GM21529 (cell line): ENCODE results near the gene CELF4.

Experiments used
- ATAC-seq: cut with Tn5 transposase; IDR thresholded peaks from one replicate; pipeline ENCODE4 v1.9.1; 2021; ENCODE audit not compliant: unreplicated experiment

The CELF4 gene

DNA sequence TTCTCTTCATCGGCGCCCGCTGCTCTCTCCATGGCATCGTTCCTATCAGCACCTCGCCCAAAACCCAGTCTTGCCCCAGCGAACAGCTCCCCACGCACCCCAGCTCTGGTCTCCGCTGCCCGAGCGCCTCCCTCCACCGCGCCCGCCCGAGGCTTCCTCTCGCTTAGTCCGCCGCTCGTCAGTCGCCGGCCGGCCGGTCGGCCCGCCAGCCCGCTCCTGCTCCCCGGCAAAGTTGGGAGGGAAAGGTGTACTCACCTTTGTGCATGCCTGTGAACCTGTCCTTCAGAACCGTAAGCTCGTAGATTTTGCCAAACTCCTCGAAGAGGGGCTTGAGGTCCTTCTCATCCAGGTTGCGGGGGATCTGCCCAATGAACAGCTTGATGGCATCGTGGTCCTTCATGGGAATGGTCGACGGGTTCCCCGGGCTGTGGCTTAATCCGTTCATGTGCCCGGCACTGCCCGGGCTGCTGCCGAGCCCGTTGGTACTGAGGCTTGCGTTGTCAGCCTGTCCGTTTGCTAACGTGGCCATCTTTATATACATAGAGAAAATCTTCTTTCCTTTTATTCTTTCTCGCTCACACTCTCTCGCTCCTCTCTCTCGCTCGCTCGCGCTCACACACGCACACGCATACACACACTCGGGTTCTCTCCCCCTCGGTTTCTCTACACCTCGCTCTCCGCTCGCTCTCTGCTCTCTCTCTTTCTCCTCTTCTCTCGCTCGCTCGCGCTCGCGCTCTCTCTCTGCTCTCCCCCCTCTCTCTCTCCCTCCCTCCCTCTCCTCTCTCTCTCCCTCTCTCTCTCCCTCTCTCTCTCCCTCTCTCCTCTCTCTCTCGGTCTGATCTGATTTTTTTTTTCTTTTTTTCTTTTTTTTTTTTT lies at the start of gene CELF4:
Gene CELF4, minus strand, starts transcription at position 698 of the 876 bp plus-strand sequence.
- no peak for ATAC-seq

DNA sequence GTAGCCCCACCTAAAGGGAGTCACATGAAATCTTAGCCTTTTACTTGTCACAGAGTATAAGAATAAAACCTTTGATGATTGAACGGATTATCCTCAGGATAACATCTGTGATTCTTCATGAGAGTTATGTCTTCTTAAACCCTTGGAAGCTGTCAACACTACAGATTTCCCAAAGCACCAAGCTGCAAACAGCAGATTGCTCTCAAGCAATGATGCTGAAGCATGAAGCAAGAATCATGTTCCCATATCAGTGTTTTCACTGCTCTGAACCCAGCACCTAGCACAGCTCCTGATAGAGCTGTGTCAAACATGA lies 47.6 kb upstream of the CELF4 start:
- ATAC-seq, result no peak

GRCh38 chr18:37612524-37613252 lies 47.1 kb upstream of the CELF4 start:
- no peak for ATAC-seq

- no peak for ATAC-seq
Measured at GRCh38 chr18:37611614-37612279, 46.1 kb upstream of the CELF4 start.

GRCh38 chr18:37608876-37609275 lies 43.3 kb upstream of the CELF4 start:
- ATAC-seq, result no peak

GRCh38 chr18:37607281-37607680 lies 41.7 kb upstream of the CELF4 start:
- ATAC-seq, result no peak

- no peak for ATAC-seq
Measured at GRCh38 chr18:37604032-37604431, 38.4 kb upstream of the CELF4 start.

DNA sequence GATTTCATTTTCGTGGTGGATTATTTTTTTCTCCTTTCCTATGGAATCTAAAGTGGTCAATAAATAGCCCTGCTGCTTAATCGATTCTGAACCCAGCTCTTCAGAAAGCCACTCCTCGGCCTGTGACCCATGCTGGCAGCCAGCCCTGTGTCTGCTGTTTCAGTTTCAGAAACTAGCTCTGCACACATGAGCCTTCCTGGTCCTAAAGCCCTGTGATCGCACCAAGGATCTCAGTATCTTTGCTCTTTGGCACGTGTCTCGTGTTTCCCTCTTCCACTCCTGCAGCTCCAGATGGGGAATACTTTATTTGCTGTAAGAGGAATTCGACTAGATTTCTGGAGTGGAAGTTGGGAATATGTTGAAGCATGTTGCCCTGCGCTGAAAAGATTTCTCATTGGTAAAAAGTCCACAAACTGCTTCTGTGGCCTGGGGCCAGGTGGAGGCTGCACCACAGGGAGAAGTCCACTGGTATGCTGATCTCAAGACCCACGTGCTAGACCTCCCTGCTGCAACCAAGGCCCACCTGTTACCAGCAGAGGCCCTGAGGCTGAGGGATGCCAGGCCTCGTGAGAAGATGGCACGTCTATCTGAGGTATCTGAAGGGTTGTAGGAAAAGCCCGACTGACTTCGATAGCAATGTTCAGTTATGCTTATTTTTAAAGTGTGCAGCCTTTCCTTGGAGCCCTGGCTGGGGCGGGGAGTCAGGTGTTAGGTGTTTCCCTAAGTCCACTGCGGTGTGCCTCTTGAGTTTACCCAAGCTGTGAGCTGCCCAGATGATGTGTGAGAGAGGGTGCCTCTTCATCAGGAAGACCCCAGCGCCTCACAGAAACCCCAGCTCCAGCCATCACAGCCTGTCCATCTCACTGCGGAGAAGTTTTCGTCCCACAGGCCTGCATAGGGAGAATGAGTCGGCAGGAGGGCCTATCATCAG lies 33.6 kb upstream of the CELF4 start:
- no peak for ATAC-seq

- ATAC-seq, result no peak
Measured at GRCh38 chr18:37598396-37598795, 32.8 kb upstream of the CELF4 start.

DNA sequence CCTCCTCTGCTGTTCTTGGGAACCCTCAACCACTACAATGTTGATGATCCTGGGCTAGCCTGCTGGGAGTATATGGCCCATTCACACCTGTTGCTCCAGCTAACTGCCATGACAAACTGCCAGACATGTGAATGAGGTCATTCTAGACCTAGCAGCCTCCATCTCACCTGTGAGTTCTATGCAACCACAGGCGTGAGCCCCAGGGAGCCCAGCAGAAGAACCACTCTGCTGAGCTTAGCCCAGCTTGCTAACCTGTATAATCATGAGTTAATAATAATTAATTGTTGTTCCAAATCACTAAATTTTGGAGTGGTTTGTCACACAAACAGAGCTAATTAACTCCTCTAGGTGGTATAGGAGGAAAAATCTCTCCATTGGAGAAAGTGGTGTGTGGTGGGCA lies 24.7 kb upstream of the CELF4 start:
- no peak for ATAC-seq

DNA sequence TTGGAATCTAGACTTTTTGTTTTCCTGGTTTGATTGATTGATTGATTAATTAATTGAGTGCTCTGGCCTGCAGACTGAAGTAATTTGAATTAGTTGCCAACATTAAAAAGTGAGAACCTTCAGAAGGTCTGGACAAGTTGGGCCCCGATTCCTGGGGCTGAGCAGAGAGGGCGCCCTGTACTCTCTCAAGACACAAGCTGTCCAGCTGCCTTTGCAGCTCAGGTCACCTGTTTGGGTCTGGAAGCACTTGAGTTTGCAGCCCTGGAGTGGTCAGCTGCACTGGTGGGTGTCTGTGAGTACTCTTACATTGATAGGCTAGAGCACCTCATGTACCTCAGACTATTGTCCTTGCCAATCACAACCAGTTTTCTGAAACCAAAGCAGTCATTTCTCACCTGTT lies 22.7 kb upstream of the CELF4 start:
- no peak for ATAC-seq

- ATAC-seq, result no peak
Measured at GRCh38 chr18:37586656-37587225, 21.1 kb upstream of the CELF4 start.

- no peak for ATAC-seq
Measured at GRCh38 chr18:37584952-37585695, 19.5 kb upstream of the CELF4 start.

- ATAC-seq, result no peak
Measured at GRCh38 chr18:37584217-37584616, 18.6 kb upstream of the CELF4 start.

DNA sequence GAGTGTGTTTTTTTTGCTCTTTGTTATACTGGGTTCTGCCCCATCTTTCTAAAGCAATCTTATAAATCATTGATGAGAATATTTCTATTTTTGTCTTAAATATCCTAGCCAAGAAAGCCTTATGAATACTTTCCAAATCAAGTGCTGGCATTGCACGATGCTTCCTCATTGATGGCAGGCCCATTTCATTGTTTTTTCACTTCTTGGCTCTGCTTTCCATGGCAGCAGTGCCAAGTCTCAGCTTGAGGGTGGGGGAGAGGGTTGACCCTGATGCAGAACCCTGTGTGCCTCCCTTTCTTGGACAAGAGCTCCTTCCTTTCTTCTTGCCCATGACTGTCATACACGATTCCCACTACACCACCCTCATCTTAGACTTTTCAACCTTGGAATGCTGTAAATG lies 16.7 kb upstream of the CELF4 start:
- ATAC-seq, result no peak

- ATAC-seq, result no peak
Measured at GRCh38 chr18:37578886-37579513, 13.4 kb upstream of the CELF4 start.

- no peak for ATAC-seq
Measured at GRCh38 chr18:37578182-37578678, 12.6 kb upstream of the CELF4 start.

DNA sequence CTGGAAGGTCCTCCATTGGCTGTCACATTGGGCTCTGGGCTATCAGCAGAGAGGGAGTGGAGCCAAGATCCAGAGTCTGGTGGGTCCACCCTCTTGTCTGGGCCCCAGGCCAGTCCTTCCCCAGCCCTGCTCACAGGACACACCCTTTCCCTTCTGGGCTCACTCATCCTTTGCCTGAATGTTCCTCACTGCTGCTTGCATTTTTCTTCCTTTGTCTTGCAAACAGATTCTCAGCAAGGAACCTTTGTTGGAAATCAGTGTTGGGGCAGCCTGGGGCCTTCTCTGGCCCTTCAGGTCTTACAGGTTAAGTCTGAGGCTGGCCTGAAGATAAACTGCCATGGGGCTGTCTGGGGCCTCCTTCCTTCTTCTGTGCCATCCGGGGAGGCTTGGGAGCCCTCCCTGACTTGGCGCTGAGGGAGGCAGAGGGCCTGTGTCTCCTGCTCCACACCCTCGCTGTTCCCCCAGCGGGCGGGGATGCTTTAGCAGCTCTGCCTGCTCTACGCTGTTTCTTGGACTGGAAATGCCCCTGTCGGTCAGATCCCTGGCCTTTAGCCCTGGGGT lies 11.5 kb upstream of the CELF4 start:
- ATAC-seq, result no peak

DNA sequence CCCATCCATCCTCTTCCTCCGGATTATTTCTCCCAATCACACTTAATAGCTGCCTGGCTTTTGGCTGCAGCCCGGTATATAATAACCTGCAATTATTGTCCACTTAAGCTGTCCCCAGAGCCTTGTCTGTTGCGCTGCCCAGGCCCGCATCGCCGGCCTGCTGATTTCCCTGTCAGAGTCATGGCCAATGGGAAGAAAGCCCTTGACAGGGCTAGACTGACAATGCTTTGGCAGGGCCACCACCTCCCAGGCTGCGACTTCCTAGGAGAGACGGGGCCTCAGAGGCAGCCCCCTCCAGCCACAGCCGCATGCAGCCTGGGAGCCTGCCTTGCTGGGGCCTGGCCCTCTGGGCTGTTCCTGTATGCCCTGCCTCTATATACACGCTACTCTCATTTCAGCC lies 10.0 kb upstream of the CELF4 start:
- no peak for ATAC-seq
